ENCODE data around the gene ITK. TPM values are rescaled to one million over a fixed set of nuclear protein-coding genes. Genes with fewer than 3 reads are reported as not detected.
"Not testable (repeated sequence)": the region's sequence is repeated elsewhere in the genome, so short reads cannot be mapped to it uniquely, and the experiment has no call there.

Gene ITK
- total and polyA plus RNA-seq, 5 donors from 2014 or later, result 146 to 550 (median 169) TPM

DNA sequence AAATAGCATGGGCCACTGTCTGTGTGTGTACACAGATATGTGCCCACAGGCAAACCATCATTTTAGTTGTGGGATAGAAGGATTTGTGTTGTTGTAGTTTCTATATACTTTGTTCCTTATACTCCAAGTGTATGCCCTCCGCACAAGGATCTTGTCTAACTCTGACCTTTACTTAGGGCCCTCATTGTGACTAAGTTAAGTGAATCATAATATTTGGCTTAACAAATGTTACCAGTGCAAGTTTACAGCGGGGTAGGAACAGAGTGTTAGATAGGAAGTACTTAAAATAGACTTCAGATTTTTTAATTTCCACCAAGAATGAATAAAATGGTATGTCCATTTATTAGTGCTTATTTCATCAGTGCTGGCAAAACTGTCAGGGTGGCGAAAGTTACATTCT lies 55.8 kb downstream of the ITK start:
- Mint-ChIP-seq H3K9me3 (no peaks in the 10 kb centered on the region), H3K27me3 (no peaks in the 10 kb centered on the region), H3K36me3 (peaks cover 73% of the 10 kb centered on the region), H3K4me3 (no peak overlapping the region), H3K4me1 (peaks cover 13 to 70% (median 53%) of the 10 kb centered on the region in 4 donors), H3K27ac (peak overlapping the region in 2 of 3 donors; percentile 52 to 60)
- Histone ChIP-seq H3K4me3 (ENCODE audit: low read depth, low read length) (no peak overlapping the region), H3K4me1 (ENCODE audit: control insufficient read depth, insufficient read depth, low read length, poor library complexity, severe bottlenecking) (peaks cover 19% of the 10 kb centered on the region), H3K36me3 (ENCODE audit: control insufficient read depth, insufficient read depth, low read length) (peaks cover 97% of the 10 kb centered on the region), H3K9me3 (ENCODE audit: control insufficient read depth in 2 of 2, low read length in 2 of 2) (no peaks in the 10 kb centered on the region), H3K27ac (ENCODE audit: insufficient read depth, low read length, poor library complexity, severe bottlenecking) (peak overlapping the region; percentile 47), H3K27me3 (ENCODE audit: control insufficient read depth, insufficient read depth, low read length) (no peaks in the 10 kb centered on the region)
- DNase-seq, result no peak
- no peak for ATAC-seq (ENCODE audit: low read depth in 2 of 2)

DNA sequence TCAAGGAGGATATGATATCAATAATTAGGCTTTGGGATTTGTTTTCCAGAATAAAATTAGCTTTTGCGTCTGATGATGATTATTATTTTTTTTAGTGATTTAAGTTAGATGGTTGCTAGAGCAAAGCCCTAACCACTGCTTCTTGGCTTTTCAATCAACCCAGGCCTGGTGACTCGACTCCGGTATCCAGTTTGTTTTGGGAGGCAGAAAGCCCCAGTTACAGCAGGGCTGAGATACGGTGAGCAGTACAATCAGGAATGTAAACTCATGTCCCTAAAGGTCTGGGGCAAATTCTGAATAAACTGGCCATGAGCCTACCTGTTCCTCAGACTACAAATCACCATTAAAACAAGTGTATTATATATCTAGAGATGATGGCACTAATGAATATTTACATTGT lies 60.8 kb downstream of the ITK start:
- H3K36me3 ChIP-seq (ENCODE audit: control insufficient read depth, insufficient read depth, low read length), result peaks cover 99% of the 10 kb centered on the region
- H3K4me3 Mint-ChIP-seq, result no peak overlapping the region
- H3K9me3 ChIP-seq (ENCODE audit: control insufficient read depth in 2 of 2, low read length in 2 of 2), result no peaks in the 10 kb centered on the region
- peak overlapping the region in 1 of 3 donors; percentile 68 for H3K27ac Mint-ChIP-seq
- peaks cover 82% of the 10 kb centered on the region for H3K36me3 Mint-ChIP-seq
- DNase-seq (no peak), ATAC-seq (ENCODE audit: low read depth in 2 of 2) (no peak)
- H3K27ac ChIP-seq (ENCODE audit: insufficient read depth, low read length, poor library complexity, severe bottlenecking), result no peak overlapping the region
- no peak overlapping the region for H3K4me3 ChIP-seq (ENCODE audit: low read depth, low read length)
- H3K4me1 ChIP-seq (ENCODE audit: control insufficient read depth, insufficient read depth, low read length, poor library complexity, severe bottlenecking), result peaks cover 15% of the 10 kb centered on the region
- H3K27me3 ChIP-seq (ENCODE audit: control insufficient read depth, insufficient read depth, low read length), result no peaks in the 10 kb centered on the region
- H3K9me3 Mint-ChIP-seq, result no peaks in the 10 kb centered on the region
- H3K27me3 Mint-ChIP-seq, result no peaks in the 10 kb centered on the region
- peaks cover 12 to 72% (median 53%) of the 10 kb centered on the region in 4 donors for H3K4me1 Mint-ChIP-seq

DNA sequence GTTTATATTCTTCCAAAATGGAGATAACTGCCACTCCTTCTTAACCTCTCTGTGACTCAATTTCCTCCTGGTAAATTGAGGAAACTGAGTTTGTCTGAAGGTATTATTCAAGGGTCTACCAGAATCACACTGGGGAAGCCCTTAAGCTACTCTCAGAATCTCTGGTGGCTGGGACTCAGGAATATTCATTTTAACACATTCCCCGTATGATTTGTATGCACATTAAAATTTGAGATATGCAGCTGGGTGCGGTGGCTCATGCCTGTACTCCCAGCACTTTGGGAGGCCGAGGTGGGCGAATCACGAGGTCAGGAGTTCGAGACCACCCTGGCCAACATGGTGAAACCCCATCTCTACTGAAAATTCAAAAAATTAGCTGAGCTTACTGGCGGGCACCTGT lies 64.1 kb downstream of the ITK start:
- not testable (repeated sequence) for DNase-seq; H3K9me3 ChIP-seq (ENCODE audit: control insufficient read depth in 2 of 2, low read length in 2 of 2); ATAC-seq (ENCODE audit: low read depth in 2 of 2); H3K4me3 Mint-ChIP-seq; H3K27me3 Mint-ChIP-seq; H3K4me3 ChIP-seq (ENCODE audit: low read depth, low read length); H3K9me3 Mint-ChIP-seq; H3K27me3 ChIP-seq (ENCODE audit: control insufficient read depth, insufficient read depth, low read length)
- H3K36me3 ChIP-seq (ENCODE audit: control insufficient read depth, insufficient read depth, low read length), result peaks cover 99% of the 10 kb centered on the region
- peak overlapping the region; percentile 83 for H3K27ac ChIP-seq (ENCODE audit: insufficient read depth, low read length, poor library complexity, severe bottlenecking)
- peaks cover 42 to 80% (median 66%) of the 10 kb centered on the region in 4 donors for H3K4me1 Mint-ChIP-seq
- peaks cover 45% of the 10 kb centered on the region for H3K4me1 ChIP-seq (ENCODE audit: control insufficient read depth, insufficient read depth, low read length, poor library complexity, severe bottlenecking)
- H3K27ac Mint-ChIP-seq, result peak overlapping the region in 1 of 3 donors; percentile 92
- peaks cover 88% of the 10 kb centered on the region for H3K36me3 Mint-ChIP-seq

DNA sequence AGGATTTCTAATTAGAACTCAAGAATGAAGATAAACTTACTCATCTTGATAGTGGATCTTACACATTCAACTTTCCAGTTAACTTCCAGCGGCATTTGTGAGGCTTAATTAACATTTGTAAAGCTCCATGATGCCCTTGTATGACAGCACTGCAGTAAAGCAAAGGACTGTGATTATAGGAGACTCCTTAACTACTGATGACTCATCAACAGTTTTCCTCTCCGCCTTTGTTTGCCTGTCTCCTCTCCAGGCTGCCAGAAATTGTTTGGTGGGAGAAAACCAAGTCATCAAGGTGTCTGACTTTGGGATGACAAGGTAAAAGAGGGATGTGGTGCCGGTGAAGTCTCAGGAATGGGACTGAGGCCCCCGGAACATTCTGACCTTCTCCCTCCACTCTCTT lies 64.8 kb downstream of the ITK start:
- no peak for ATAC-seq (ENCODE audit: low read depth in 2 of 2)
- Mint-ChIP-seq H3K4me1 (peaks cover 48 to 84% (median 69%) of the 10 kb centered on the region in 4 donors), H3K4me3 (peak overlapping the region in 1 of 4 donors; percentile 26)

DNA sequence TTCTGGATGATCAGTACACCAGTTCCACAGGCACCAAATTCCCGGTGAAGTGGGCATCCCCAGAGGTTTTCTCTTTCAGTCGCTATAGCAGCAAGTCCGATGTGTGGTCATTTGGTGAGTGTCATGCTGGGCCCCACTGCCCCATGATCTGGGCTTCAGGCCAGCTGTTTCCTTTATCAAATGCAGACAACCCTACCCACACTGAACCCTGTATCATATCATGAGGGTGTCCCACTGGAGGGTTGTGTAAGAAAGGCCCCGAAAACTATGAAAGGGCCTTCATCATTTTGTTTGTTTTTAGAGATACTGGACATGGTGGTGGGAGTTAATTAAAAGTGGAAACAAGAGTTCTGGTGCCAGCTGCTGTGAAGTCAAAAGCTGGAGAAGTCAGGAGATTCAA lies 65.2 kb downstream of the ITK start:
- DNase-seq (no peak), ATAC-seq (ENCODE audit: low read depth in 2 of 2) (no peak)
- H3K4me1 Mint-ChIP-seq, result peaks cover 50 to 87% (median 72%) of the 10 kb centered on the region in 4 donors
- H3K4me3 Mint-ChIP-seq, result peak overlapping the region in 2 of 4 donors; percentile 26 to 70
- Histone ChIP-seq H3K9me3 (ENCODE audit: control insufficient read depth in 2 of 2, low read length in 2 of 2) (no peaks in the 10 kb centered on the region), H3K36me3 (ENCODE audit: control insufficient read depth, insufficient read depth, low read length) (peaks cover 99% of the 10 kb centered on the region), H3K27ac (ENCODE audit: insufficient read depth, low read length, poor library complexity, severe bottlenecking) (peak overlapping the region; percentile 83), H3K4me3 (ENCODE audit: low read depth, low read length) (no peak overlapping the region), H3K4me1 (ENCODE audit: control insufficient read depth, insufficient read depth, low read length, poor library complexity, severe bottlenecking) (peaks cover 57% of the 10 kb centered on the region), H3K27me3 (ENCODE audit: control insufficient read depth, insufficient read depth, low read length) (no peaks in the 10 kb centered on the region)
- no peaks in the 10 kb centered on the region for H3K27me3 Mint-ChIP-seq
- H3K9me3 Mint-ChIP-seq, result no peaks in the 10 kb centered on the region
- H3K36me3 Mint-ChIP-seq, result peaks cover 87% of the 10 kb centered on the region
- H3K27ac Mint-ChIP-seq, result peak overlapping the region in 2 of 3 donors; percentile 90 to 92

More for the DNA sequence above, 64.8 kb downstream of the ITK start:
- Histone ChIP-seq H3K36me3 (ENCODE audit: control insufficient read depth, insufficient read depth, low read length) (peaks cover 98% of the 10 kb centered on the region), H3K27me3 (ENCODE audit: control insufficient read depth, insufficient read depth, low read length) (no peaks in the 10 kb centered on the region), H3K4me1 (ENCODE audit: control insufficient read depth, insufficient read depth, low read length, poor library complexity, severe bottlenecking) (peaks cover 52% of the 10 kb centered on the region), H3K9me3 (ENCODE audit: control insufficient read depth in 2 of 2, low read length in 2 of 2) (no peaks in the 10 kb centered on the region), H3K4me3 (ENCODE audit: low read depth, low read length) (no peak overlapping the region), H3K27ac (ENCODE audit: insufficient read depth, low read length, poor library complexity, severe bottlenecking) (peak overlapping the region; percentile 83)
- no peak for DNase-seq
- H3K9me3 Mint-ChIP-seq, result no peaks in the 10 kb centered on the region
- H3K36me3 Mint-ChIP-seq, result peaks cover 87% of the 10 kb centered on the region
- no peaks in the 10 kb centered on the region for H3K27me3 Mint-ChIP-seq
- H3K27ac Mint-ChIP-seq, result peak overlapping the region in 2 of 3 donors; percentile 90 to 92

DNA sequence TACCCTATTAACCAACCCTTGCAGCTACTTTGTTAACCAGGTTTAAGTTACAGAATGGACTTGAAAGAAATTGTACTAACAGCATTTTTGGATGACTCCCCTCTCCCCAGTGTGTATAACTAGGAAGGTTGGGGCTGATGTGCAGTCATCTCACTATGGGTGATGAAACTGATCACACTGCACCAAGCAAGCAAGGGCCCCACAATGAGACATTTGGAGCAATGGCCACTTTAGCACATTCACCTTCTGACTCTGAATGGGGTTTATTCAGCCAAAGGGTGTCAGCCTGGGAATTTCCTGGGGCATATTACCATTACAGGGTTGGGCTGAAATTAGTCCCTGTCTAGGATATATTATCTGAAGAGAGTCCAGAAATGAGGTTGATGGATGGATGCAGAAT lies 66.6 kb downstream of the ITK start:
- H3K27me3 Mint-ChIP-seq, result no peaks in the 10 kb centered on the region
- Histone ChIP-seq H3K27me3 (ENCODE audit: control insufficient read depth, insufficient read depth, low read length) (no peaks in the 10 kb centered on the region), H3K4me1 (ENCODE audit: control insufficient read depth, insufficient read depth, low read length, poor library complexity, severe bottlenecking) (peaks cover 70% of the 10 kb centered on the region), H3K36me3 (ENCODE audit: control insufficient read depth, insufficient read depth, low read length) (peaks cover 99% of the 10 kb centered on the region), H3K4me3 (ENCODE audit: low read depth, low read length) (no peak overlapping the region), H3K27ac (ENCODE audit: insufficient read depth, low read length, poor library complexity, severe bottlenecking) (peak overlapping the region; percentile 83), H3K9me3 (ENCODE audit: control insufficient read depth in 2 of 2, low read length in 2 of 2) (no peaks in the 10 kb centered on the region)
- ATAC-seq (ENCODE audit: low read depth in 2 of 2) (no peak), DNase-seq (no peak)
- peaks cover 87% of the 10 kb centered on the region for H3K36me3 Mint-ChIP-seq
- H3K27ac Mint-ChIP-seq, result peak overlapping the region; percentile 13 to 90 (median 85)
- H3K4me3 Mint-ChIP-seq, result peak overlapping the region; percentile 54 to 91 (median 65)
- H3K9me3 Mint-ChIP-seq, result no peaks in the 10 kb centered on the region
- peaks cover 60 to 93% (median 76%) of the 10 kb centered on the region in 4 donors for H3K4me1 Mint-ChIP-seq

DNA sequence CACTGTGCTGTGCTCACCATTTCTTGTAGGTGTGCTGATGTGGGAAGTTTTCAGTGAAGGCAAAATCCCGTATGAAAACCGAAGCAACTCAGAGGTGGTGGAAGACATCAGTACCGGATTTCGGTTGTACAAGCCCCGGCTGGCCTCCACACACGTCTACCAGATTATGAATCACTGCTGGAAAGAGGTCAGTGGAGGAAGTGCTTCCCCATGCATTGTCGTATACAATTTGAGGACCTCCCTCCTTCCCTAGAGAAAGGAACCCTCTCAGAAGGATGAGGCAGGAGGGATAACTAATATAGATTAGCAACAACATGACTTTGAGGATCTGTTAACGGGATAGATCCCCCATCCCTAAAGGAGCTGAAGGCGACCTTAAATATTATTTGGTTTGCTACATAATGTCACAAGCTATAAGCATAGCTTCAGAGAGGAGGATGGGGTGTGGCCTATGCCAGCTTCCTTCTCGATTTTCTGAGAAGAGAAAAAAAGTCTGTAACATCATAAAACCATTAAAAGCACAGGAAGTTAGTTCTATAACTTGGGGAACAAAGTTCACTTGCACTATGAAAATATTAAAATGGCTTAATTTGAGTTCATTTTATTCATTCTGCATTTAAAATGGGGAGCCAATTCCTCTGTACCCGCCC lies 68.3 kb downstream of the ITK start:
- DNase-seq, result peak in 2 of 3 donors; percentile 66 to 90

More for the DNA sequence above, 68.3 kb downstream of the ITK start:
- Mint-ChIP-seq H3K27me3 (no peaks in the 10 kb centered on the region), H3K36me3 (peaks cover 85% of the 10 kb centered on the region), H3K4me3 (peak overlapping the region; percentile 70 to 91 (median 77)), H3K9me3 (no peaks in the 10 kb centered on the region), H3K4me1 (peaks cover 68 to 96% (median 80%) of the 10 kb centered on the region in 4 donors), H3K27ac (peak overlapping the region; percentile 90 to 97 (median 90))
- peaks cover 87% of the 10 kb centered on the region for H3K4me1 ChIP-seq (ENCODE audit: control insufficient read depth, insufficient read depth, low read length, poor library complexity, severe bottlenecking)
- H3K36me3 ChIP-seq (ENCODE audit: control insufficient read depth, insufficient read depth, low read length), result peaks cover 99% of the 10 kb centered on the region
- H3K9me3 ChIP-seq (ENCODE audit: control insufficient read depth in 2 of 2, low read length in 2 of 2), result no peaks in the 10 kb centered on the region
- H3K27ac ChIP-seq (ENCODE audit: insufficient read depth, low read length, poor library complexity, severe bottlenecking), result peak overlapping the region; percentile 83
- ATAC-seq (ENCODE audit: low read depth in 2 of 2), result peak; percentile 44 to 51
- H3K27me3 ChIP-seq (ENCODE audit: control insufficient read depth, insufficient read depth, low read length), result no peaks in the 10 kb centered on the region
- H3K4me3 ChIP-seq (ENCODE audit: low read depth, low read length), result peak overlapping the region; percentile 66

Data from CD4-positive, CD25-positive, alpha-beta regulatory T cell (primary cell).